ENCODE measurements around the gene TRPC4AP. TPM values are rescaled to one million over a fixed set of nuclear protein-coding genes. Genes with fewer than 3 reads are reported as not detected.
"Not testable (repeated sequence)": the region's sequence is repeated elsewhere in the genome, so short reads cannot be mapped to it uniquely, and the experiment has no call there.

Gene TRPC4AP
- total RNA-seq, 2 donors from 2014 or later = 52.8 to 63.2 TPM

DNA sequence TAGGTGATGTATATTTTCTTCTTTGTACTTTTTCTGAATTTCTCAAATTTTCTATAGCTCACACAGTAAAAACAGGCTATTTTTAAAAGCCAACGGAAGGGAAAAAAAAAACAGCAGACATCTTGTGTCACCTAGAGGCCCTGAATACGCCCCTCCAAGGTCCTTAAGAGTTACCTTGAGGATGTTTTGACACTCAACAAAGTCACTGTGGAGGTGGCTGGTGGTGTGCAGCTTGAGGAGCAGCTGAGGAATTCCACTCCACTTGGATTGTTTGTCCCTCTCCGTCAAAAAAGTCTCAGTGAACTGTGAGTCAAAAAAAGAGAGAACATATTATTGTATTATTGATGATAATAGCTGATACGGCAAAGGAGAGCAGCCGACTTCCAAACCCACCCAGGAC is 14.7 kb downstream of the TRPC4AP start:
- H3K4me1 ChIP-seq = no peaks in the 10 kb centered on the region
- DNase-seq = no peak
- no peaks in the 10 kb centered on the region for H3K27me3 ChIP-seq
- peaks cover 13% of the 10 kb centered on the region for H3K36me3 ChIP-seq
- no peak overlapping the region for H3K4me3 ChIP-seq
- intact Hi-C loops (cut with DNase I) = no loop called here
- TF ChIP-seq, protein P1, sequence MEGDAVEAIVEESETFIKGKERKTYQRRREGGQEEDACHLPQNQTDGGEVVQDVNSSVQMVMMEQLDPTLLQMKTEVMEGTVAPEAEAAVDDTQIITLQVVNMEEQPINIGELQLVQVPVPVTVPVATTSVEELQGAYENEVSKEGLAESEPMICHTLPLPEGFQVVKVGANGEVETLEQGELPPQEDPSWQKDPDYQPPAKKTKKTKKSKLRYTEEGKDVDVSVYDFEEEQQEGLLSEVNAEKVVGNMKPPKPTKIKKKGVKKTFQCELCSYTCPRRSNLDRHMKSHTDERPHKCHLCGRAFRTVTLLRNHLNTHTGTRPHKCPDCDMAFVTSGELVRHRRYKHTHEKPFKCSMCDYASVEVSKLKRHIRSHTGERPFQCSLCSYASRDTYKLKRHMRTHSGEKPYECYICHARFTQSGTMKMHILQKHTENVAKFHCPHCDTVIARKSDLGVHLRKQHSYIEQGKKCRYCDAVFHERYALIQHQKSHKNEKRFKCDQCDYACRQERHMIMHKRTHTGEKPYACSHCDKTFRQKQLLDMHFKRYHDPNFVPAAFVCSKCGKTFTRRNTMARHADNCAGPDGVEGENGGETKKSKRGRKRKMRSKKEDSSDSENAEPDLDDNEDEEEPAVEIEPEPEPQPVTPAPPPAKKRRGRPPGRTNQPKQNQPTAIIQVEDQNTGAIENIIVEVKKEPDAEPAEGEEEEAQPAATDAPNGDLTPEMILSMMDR (IDR thresholded peaks at IDR 0.05) = no peak
- no peak overlapping the region for H3K27ac ChIP-seq
- H3K9me3 ChIP-seq = no peaks in the 10 kb centered on the region
- H3K9ac ChIP-seq (ENCODE audit: low read depth in 2 of 2, low read length in 2 of 2) = no peak overlapping the region

DNA sequence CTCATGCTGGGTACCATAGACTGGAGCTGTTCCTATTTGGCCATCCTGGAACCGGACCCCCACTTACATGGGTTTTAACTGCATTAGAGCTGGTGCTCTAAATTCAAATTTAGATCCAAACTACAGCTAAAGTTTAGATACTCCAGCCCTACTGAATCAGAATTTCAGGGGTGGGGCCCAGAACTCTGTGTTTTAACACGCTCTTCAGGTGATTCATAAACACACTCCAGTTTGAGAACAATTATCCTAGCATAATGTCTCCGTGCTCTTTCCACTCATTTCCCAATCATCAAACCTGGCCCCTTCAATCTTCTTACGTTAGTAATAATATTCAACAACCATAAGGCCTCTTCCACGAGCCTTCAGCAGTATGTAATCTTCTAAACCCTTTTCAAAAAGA is 15.3 kb downstream of the TRPC4AP start:
- Histone ChIP-seq H3K4me3 (no peak overlapping the region), H3K27ac (no peak overlapping the region), H3K9ac (ENCODE audit: low read depth in 2 of 2, low read length in 2 of 2) (no peak overlapping the region), H3K9me3 (no peaks in the 10 kb centered on the region), H3K36me3 (peaks cover 13% of the 10 kb centered on the region), H3K4me1 (no peaks in the 10 kb centered on the region), H3K27me3 (no peaks in the 10 kb centered on the region)
- intact Hi-C loops (cut with DNase I) = no loop called here
- no peak for DNase-seq
- TF ChIP-seq, protein P1 (IDR thresholded peaks at IDR 0.05) = no peak

DNA sequence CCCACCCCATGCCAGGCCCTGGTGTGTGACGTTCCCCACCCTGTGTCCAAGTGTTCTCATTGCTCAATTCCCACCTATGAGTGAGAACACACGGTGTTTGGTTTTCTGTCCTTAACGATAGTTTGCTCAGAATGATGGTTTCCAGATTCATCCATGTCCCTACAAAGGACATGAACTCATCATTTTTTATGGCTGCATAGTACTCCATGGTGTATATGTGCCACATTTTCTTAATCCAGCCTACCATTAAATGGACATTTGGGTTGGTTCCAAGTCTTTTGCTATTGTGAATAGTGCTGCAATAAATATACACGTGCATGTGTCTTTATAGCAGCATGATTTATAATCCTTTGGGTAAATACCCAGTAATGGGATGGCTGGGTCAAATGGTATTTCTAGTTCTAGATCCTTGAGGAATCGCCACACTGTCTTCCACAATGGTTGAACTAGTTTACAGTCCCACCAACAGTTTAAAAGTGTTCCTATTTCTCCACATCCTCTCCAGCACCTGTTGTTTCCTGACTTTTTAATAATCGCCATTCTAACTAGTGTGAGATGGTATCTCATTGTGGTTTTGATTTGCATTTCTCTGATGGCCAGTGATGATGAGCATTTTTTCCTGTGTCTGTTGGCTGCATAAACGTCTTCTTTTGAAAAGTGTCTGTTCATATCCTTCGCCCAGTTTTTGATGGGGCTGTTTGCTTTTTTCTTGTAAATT is 21.0 kb downstream of the TRPC4AP start:
- H3K9me3 ChIP-seq; DNase-seq; intact Hi-C loops (cut with DNase I); H3K4me3 ChIP-seq; H3K9ac ChIP-seq (ENCODE audit: low read depth in 2 of 2, low read length in 2 of 2); H3K27me3 ChIP-seq; H3K4me1 ChIP-seq; H3K36me3 ChIP-seq; H3K27ac ChIP-seq: not testable (repeated sequence)

DNA sequence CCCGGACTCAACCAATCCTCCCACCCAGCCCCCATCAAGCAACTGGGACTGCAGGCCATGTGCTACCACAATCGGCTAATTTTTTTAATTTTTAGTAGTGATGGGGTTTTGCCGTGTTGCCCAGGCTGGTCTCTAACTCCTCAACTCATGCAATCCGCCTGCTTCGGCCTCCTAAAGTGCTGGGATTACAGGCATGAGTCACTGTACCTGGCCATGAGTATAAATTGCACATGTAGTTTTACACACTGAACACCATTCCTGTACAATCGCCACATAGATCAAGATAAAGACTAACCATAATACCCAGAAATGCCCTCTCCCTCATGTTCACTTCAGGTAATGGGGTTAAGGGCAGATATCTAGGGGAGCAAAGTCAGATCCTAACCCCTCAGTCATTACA is 26.4 kb downstream of the TRPC4AP start:
- no peak overlapping the region for H3K4me3 ChIP-seq
- H3K9ac ChIP-seq (ENCODE audit: low read depth in 2 of 2, low read length in 2 of 2) = no peak overlapping the region
- H3K27me3 ChIP-seq = no peaks in the 10 kb centered on the region
- no peaks in the 10 kb centered on the region for H3K9me3 ChIP-seq
- intact Hi-C loops (cut with DNase I) = no loop called here
- no peaks in the 10 kb centered on the region for H3K4me1 ChIP-seq
- DNase-seq = no peak
- H3K36me3 ChIP-seq = no peaks in the 10 kb centered on the region
- H3K27ac ChIP-seq = no peak overlapping the region
- TF ChIP-seq, protein P1 (IDR thresholded peaks at IDR 0.05) = no peak

DNA sequence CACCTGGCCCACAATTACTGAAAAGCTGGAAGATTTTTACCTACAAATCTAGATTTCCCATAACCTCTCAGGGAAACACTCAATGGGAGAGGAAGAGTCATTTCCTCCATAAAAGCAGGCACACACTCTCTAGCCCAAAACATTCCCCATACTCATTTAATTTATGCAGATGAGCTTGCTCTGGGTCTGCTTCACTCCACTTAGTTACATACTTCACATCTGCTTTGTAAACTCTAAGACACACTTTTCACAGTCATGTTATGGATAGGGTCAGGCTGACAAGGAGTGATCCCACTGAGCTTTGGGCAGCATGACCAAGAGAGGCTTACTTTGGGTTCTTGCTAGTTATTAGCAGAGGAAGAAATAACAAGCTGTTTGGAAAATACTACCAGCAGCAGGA is 27.4 kb downstream of the TRPC4AP start:
- no peak for DNase-seq
- H3K27ac ChIP-seq = no peak overlapping the region
- no peaks in the 10 kb centered on the region for H3K9me3 ChIP-seq
- no peak overlapping the region for H3K9ac ChIP-seq (ENCODE audit: low read depth in 2 of 2, low read length in 2 of 2)
- H3K4me3 ChIP-seq = no peak overlapping the region
- H3K36me3 ChIP-seq = no peaks in the 10 kb centered on the region
- TF ChIP-seq, protein P1 (IDR thresholded peaks at IDR 0.05) = no peak
- no peaks in the 10 kb centered on the region for H3K4me1 ChIP-seq
- no peaks in the 10 kb centered on the region for H3K27me3 ChIP-seq
- intact Hi-C loops (cut with DNase I) = no loop called here

DNA sequence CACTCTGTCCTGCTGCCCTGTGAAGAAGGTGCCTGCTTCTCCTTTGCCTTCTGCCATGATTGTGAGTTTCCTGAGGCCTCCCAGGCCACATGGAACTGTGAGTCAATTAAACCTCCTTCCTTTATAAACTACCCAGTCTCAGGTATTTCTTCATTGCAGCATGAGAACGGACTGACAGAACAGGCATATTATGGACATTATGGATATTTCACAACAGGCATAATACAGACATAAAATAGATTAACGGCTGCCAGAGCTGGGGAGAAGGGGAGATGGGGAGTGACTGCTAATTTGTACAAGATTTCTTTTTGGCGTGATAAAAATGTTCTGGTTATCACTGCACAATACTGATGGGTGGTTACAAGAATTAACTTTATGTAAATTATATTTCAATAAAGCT is 29.4 kb downstream of the TRPC4AP start:
- no peak for DNase-seq
- no peak overlapping the region for H3K9ac ChIP-seq (ENCODE audit: low read depth in 2 of 2, low read length in 2 of 2)
- H3K27ac ChIP-seq = no peak overlapping the region
- no peaks in the 10 kb centered on the region for H3K9me3 ChIP-seq
- TF ChIP-seq, protein P1 (IDR thresholded peaks at IDR 0.05) = no peak
- intact Hi-C loops (cut with DNase I) = no loop called here
- H3K27me3 ChIP-seq = no peaks in the 10 kb centered on the region
- H3K36me3 ChIP-seq = no peaks in the 10 kb centered on the region
- H3K4me1 ChIP-seq = no peaks in the 10 kb centered on the region
- H3K4me3 ChIP-seq = no peak overlapping the region

All from colonic mucosa (tissue), 4 donors.